Activated naive CD4-positive, alpha-beta T cell treated with anti-CD3 and anti-CD28 coated beads for 36 hours (primary cell): Measurements from ENCODE around the gene UBXN6. TPM values are rescaled to one million over a fixed set of nuclear protein-coding genes. Genes with fewer than 3 reads are reported as not detected.

Experiments
- CTCF ChIA-PET: fragments of 350-600 bp; sonication (Branson Sonifier 250); formaldehyde crosslinking; loops from one replicate; lab custom pipeline; 2021; ENCODE audit warnings: antibody characterized with exemption; lab: Charles Lee
- DNase-seq: peaks from one replicate; pipeline ENCODE4 v3.0.0-alpha.2; 2020
- H3K27ac Mint-ChIP-seq: one replicate; pipeline ENCODE4 v1.8.0; 2021; ENCODE audit warnings: mild to moderate bottlenecking, mixed read lengths
- H3K27me3 Mint-ChIP-seq: one replicate; pipeline ENCODE4 v1.8.0; 2021; ENCODE audit warnings: low read depth, mixed read lengths
- H3K36me3 Mint-ChIP-seq: one replicate; pipeline ENCODE4 v1.8.0; 2021; ENCODE audit warnings: low read depth, mixed read lengths
- H3K4me1 Mint-ChIP-seq: one replicate; pipeline ENCODE4 v1.8.0; 2021; ENCODE audit warnings: low read depth, mixed read lengths
- H3K4me3 Mint-ChIP-seq: one replicate; pipeline ENCODE4 v1.8.0; 2021; ENCODE audit warnings: mild to moderate bottlenecking, moderate library complexity, mixed read lengths
- H3K9me3 Mint-ChIP-seq: one replicate; pipeline ENCODE4 v1.8.0; 2021; ENCODE audit warnings: mixed read lengths
- intact Hi-C: fragments of 100-400 bp; cut with micrococcal nuclease; formaldehyde crosslinking; loops from one replicate; pipeline ENCODE4 v1.15.1; 2023
- total RNA-seq, 2 experiments: library from RNA; stranded (reverse); gene quantifications; one replicate each; pipeline ENCODE4 v1.2.3, GENCODE V29; 2021

The UBXN6 gene
- total RNA-seq, 2 experiments from 2014 or later, result 28.7 to 36.2 TPM

DNA sequence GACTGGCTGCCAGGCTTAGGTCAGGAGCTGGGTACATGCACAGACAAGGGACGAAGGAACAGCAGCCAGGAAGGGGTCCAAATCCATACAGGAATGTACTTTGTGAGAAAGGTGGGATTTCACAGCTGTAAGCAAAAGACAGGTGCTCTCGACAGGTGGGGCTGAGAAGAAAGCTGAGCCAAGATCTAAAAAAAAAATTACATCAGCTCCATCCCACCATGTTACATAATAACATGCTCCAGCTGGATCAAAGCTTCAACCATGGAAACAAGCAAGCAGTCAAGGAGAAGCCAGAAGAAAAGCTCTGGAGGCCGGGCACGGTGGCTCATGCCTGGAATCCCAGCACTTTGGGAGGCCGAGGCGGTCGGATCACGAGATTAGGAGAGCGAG, 8.0 kb downstream of the UBXN6 start:
- CTCF ChIA-PET, result no interaction called here
- no peak overlapping the region for H3K27ac Mint-ChIP-seq
- H3K36me3 Mint-ChIP-seq, result peaks cover 5% of the 10 kb centered on the region
- intact Hi-C loops, result no loop called here
- H3K27me3 Mint-ChIP-seq, result no peaks in the 10 kb centered on the region
- H3K9me3 Mint-ChIP-seq, result no peaks in the 10 kb centered on the region
- DNase-seq, result no peak
- H3K4me1 Mint-ChIP-seq, result no peaks in the 10 kb centered on the region
- no peak overlapping the region for H3K4me3 Mint-ChIP-seq

DNA sequence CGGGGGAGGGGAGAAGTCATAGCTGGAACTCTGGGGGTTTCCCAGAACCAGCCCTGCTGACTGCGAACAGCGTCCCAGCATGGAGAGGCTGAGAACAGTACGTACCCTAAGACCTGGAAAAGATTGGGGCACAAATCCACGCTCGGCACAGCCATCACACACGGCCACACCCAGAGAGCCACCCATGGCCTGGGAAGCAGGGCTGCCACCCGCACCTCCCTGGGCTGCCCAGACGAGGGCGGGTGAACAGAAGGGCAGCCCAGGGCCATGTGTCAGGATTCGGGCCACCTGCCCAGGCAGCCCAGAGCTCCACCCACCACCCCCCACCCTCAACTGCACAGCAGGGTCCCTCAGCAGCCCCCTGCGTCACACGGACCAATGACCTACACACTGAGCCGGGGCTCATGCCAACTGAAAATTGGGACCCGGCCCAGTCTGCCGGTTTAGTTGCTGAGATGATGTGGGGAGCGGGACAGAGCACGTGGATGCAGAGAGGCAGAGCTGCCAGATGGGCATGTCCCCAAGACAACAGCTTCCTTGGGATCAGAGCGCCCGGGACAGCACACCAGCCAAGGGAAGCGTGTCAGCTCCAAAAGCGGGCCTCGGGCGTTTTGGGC, 8.5 kb downstream of the UBXN6 start:
- no peak overlapping the region for H3K27ac Mint-ChIP-seq
- intact Hi-C loops, result no loop called here

DNA sequence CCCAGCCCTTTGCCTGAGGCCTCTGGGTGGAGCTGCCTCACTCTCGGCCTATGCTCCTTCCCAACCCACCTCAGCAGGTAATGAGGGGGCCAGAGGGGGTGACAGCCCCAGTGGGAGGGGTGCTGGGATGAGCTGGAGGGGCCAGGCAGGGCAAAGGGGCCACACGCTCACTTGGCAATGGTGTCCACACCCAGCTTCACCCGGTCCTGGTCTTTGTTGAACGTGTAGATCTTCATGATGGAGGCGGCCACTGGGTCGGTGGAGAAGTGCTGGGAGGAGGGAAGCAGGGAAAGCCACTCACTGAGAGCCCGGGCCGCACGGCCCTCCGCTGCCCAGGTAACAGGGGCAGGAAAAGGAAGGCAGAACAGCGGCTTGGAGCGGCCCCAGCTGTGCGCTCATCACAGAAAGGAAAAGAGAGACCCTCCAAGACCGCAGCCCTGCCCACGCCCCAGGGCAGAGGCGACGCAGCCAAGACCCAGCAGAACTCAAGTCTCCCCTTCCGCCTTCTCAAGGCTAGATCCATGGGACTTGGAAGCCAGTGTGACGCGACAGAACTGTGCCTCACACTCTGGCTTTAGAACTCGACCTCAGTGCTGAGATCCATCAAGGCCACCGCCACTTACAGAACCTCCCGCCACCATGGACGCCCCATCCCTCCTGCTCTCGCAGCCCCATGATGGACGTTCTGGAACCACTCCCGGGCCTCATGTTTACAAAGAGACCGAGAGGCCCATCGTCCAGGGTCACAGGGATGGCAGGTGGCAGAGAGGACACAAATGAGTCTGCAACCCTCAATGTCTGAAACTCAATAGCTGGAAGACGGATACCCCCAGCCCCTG, 9.2 kb downstream of the UBXN6 start:
- DNase-seq, result no peak
- no peak overlapping the region for H3K4me3 Mint-ChIP-seq
- H3K36me3 Mint-ChIP-seq, result peaks cover 5% of the 10 kb centered on the region
- H3K27me3 Mint-ChIP-seq, result no peaks in the 10 kb centered on the region
- intact Hi-C loops, result no loop called here
- H3K4me1 Mint-ChIP-seq, result no peaks in the 10 kb centered on the region
- CTCF ChIA-PET, result no interaction called here
- no peak overlapping the region for H3K27ac Mint-ChIP-seq
- no peaks in the 10 kb centered on the region for H3K9me3 Mint-ChIP-seq

More for the DNA sequence above, 8.5 kb downstream of the UBXN6 start:
- Mint-ChIP-seq H3K4me1 (no peaks in the 10 kb centered on the region), H3K9me3 (no peaks in the 10 kb centered on the region), H3K4me3 (no peak overlapping the region), H3K36me3 (peaks cover 5% of the 10 kb centered on the region), H3K27me3 (no peaks in the 10 kb centered on the region)
- CTCF ChIA-PET, result no interaction called here
- DNase-seq, result no peak

DNA sequence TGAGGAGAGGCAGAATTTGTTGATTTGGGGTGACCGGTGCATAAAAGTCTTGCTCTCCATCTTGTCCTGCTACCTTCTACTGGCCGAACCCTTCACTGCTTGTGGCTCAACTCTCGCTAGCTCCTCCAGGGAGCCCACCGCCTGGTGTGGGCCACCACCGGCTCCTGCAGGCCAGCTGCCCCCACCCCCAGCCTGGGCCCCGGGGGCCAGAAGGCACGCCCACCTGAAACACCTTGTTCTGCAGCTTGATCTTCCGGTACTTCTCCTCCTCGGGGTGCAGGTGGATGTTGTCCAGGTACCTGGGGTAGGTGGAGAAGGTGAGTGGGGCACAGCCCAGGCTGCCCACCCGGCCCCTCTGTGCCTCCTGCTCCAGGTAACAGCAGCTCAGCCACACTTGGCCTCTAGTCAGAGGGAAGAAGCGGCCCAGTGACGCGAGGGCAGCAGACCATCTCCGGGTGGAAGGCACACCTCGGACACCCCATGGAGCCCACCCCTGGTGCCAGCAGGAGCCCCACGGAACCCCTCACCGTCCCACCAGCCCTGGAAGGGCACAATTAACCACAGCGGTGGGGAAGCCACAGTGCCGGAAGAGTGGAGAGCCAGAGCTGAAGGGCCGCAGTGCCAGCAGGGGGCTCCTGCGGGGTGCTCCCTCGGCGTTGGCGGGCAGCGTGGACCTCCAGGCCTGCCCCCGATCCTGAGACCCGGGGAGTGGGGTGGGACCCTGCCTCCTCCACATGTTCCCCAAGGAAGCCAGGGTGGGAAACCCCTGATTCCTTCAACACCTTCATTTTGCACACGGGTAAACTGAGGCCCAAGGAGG, 10.1 kb downstream of the UBXN6 start:
- CTCF ChIA-PET, result interaction anchor here (0.7 kb wide), 1 partner anchor 9 kb away, joined by 3 read pairs; no protein-coding TSS in a partner anchor
- intact Hi-C loops, result no loop called here
- H3K36me3 Mint-ChIP-seq, result peaks cover 5% of the 10 kb centered on the region
- no peak for DNase-seq
- no peaks in the 10 kb centered on the region for H3K9me3 Mint-ChIP-seq
- no peak overlapping the region for H3K4me3 Mint-ChIP-seq
- H3K27ac Mint-ChIP-seq, result no peak overlapping the region
- no peaks in the 10 kb centered on the region for H3K4me1 Mint-ChIP-seq
- H3K27me3 Mint-ChIP-seq, result no peaks in the 10 kb centered on the region

DNA sequence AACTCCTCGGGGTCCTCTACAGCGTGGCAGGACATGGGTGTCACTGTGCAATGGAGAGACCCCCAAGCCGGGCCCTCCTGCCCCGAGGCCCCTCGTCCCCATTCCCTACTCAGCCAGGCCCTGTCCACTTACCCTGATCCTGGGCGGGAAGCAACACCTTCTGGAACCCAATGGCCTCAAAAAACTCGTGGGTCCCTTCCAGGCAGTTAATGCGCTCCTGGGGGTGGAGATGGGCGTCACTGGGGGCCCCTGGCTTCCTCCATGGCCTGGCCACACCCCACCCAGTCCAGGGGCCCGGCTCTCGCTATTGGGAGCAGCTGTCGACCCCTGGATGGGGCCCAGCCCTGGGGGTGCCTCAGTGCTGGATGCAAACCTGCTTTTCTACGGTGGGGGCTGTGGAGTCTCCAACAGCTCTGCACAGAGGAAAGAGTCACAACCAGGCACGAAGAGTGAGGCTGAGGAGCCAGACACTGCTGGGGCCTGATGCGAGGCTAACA, 10.8 kb downstream of the UBXN6 start:
- CTCF ChIA-PET, result interaction anchor here (0.7 kb wide), 1 partner anchor 8 kb away, joined by 3 read pairs; no protein-coding TSS in a partner anchor

DNA sequence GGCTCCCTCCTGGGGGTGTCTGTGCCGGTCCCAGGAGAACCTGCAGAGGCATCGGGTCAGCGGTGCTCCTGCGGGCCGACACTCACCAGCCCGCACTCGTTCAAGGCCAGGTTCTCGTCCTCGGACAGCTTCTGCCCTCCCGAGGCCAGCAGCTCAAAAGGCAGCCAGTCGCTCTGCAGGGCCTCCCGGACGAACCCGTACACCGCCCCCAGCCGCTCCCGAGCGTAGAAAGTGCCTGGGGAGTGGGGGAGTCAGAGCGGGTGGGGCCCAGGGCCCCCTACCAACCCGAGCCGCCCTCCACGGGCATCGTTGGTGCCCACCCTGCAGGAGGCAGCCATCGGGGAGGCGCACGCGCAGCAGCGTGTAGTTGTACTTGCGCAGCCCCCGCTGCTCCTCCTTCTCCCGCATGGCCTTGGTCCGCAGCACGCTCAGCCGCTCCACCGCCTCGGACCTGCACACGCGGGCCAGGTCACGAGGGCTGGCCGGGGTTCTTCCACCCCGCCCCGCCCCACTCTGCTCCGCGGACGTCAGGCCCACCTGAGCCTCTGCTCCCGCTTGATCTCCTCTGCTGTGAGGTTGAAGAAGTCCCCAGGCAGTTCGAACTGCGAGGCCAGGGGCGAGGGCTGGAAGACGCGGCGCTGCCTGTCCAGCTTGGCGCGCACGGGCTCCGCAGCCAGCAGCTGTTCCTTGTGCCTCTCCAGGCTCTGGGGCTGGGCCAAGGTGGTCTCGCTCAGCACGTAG, 11.5 kb downstream of the UBXN6 start:
- peaks cover 11% of the 10 kb centered on the region for H3K36me3 Mint-ChIP-seq
- intact Hi-C loops, result no loop called here
- H3K4me1 Mint-ChIP-seq, result peaks cover 4% of the 10 kb centered on the region
- CTCF ChIA-PET, result no interaction called here
- DNase-seq, result no peak
- H3K27ac Mint-ChIP-seq, result no peak overlapping the region
- H3K4me3 Mint-ChIP-seq, result no peak overlapping the region
- H3K9me3 Mint-ChIP-seq, result no peaks in the 10 kb centered on the region
- no peaks in the 10 kb centered on the region for H3K27me3 Mint-ChIP-seq

More for the DNA sequence above, 10.8 kb downstream of the UBXN6 start:
- Mint-ChIP-seq H3K27me3 (no peaks in the 10 kb centered on the region), H3K4me1 (peaks cover 4% of the 10 kb centered on the region), H3K36me3 (peaks cover 11% of the 10 kb centered on the region), H3K4me3 (no peak overlapping the region), H3K9me3 (no peaks in the 10 kb centered on the region), H3K27ac (no peak overlapping the region)
- intact Hi-C loops, result no loop called here
- no peak for DNase-seq

DNA sequence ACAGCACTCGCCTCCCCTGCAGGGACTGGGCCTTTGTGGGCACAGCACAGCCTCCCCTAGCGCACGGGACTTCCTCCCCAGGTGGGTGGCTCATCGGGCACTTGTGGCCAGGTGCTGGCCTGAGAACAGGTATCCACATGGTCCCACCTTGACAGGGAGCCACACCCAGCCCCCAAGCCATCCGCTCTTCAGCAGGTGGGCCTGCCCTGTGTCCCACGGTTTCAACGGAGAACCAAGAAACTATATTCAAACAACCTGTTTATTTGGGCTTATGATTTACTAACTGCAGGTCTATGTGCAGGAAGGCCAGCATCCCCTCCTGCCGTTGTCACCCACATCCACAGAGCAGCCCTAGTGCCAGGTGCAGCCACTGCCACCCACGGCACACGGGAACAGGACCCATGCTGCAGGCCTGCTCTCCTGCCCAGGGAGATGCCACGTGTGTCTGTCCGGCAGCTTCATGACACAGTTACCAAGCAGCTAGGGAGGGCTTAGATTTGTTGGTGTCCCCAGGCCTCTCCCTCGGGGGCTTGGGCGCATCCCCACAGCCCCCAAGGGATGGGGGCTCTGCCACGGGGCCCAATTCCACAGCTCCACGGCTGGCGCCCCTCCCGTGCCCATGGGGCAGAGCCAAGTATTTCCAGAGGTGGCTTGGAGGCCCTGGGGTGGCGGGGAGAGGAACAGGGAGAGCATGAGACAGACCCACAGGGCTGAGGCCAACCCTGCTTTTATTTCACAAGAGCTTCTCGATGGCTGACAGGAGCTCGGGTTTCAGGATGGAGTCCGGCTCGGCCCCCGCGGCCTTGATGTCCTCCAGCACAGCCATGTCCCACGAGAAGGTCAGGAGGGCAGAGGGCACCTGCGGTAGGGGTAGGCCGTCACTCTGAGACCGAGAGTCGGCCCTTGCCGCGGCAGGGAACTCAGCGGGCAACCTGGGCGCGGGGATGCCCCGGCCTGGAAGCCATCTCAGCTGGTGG, 12.5 kb downstream of the UBXN6 start:
- Mint-ChIP-seq H3K9me3 (no peaks in the 10 kb centered on the region), H3K27ac (no peak overlapping the region), H3K4me1 (peaks cover 4% of the 10 kb centered on the region), H3K36me3 (peaks cover 10% of the 10 kb centered on the region), H3K4me3 (no peak overlapping the region), H3K27me3 (no peaks in the 10 kb centered on the region)
- intact Hi-C loops, result no loop called here
- DNase-seq, result no peak
- CTCF ChIA-PET, result no interaction called here

DNA sequence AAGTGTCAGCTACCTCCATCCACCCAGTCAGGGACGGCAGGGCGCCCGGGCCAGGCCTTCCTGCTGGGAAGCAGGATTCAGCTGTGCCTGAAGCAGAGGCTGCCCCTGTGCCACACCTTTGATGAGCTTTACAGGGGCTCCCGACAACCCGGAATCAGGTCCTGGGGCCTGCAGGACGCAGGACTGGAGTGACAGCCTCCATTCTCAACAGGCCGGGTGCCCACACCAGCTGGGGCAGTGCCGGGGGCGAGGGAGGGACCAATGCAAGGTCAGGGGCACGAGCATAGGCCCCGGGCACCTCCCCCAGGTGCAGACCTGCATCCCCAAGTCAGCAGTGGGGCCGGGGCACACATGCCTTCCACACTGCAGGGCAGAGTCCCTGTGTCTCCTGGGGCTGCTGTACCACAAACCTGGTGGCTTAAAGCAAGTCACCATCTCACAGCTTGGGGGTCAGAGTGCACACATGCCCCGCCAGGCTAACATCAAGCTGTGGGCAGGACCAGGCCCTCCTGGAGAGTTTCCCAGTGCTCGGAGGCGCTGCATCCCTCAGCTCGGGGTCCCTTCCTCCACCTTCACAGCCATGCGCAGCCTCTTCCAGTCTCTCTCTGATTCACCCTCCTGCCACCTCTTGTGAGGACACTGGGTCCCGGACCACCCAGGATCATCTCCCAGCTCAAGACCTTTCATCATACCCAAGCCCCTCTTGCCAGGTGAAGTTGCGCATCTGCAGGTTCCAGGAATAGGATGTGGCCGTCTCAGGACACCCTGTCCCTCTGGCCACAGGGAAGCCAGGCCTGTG, 13.4 kb downstream of the UBXN6 start:
- Mint-ChIP-seq H3K4me1 (peaks cover 4% of the 10 kb centered on the region), H3K27ac (no peak overlapping the region), H3K27me3 (no peaks in the 10 kb centered on the region), H3K36me3 (peaks cover 12% of the 10 kb centered on the region), H3K9me3 (no peaks in the 10 kb centered on the region), H3K4me3 (no peak overlapping the region)
- intact Hi-C loops, result no loop called here
- no peak for DNase-seq
- CTCF ChIA-PET, result no interaction called here

DNA sequence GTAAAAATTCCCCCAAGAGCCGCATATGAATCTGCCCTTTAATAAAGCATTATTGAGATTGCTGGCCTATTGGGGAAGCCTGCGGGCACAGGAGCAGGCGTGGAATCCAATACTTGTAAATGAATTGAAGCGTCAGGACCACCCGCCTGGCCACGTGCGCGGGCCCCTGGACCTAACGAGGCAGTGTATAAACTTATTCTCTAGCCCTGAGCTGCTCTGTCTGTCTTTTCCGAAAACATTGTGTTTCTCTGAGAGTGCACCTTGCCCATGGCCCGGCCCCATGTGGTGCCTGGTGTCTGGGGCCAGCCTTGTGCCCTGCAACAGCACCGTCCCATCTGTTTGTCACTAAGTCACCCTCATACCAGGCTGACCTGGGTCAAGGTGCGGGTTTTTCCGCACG, 14.4 kb downstream of the UBXN6 start:
- Mint-ChIP-seq H3K36me3 (peaks cover 12% of the 10 kb centered on the region), H3K27ac (no peak overlapping the region), H3K4me1 (peaks cover 4% of the 10 kb centered on the region), H3K9me3 (no peaks in the 10 kb centered on the region), H3K4me3 (no peak overlapping the region), H3K27me3 (no peaks in the 10 kb centered on the region)
- intact Hi-C loops, result no loop called here
- DNase-seq, result no peak
- CTCF ChIA-PET, result no interaction called here

DNA sequence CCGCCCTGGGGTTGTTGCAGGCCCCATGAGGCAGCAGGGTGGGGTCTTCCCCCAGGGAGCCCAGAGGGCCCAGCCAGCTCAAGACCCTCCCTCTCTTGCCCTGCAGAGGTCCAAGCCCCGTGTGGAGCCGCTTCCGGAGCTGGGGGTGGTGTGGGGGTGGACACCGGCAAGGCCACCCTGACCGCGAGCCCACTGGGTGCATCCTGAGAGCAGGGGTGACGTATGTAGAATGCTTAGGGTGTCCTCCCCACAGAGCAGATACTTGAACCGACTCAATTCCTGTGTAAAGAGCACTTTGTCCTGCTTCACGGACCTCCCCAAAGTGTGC, 14.8 kb downstream of the UBXN6 start:
- H3K4me3 Mint-ChIP-seq, result no peak overlapping the region
- no peak overlapping the region for H3K27ac Mint-ChIP-seq
- no peaks in the 10 kb centered on the region for H3K27me3 Mint-ChIP-seq
- H3K36me3 Mint-ChIP-seq, result peaks cover 15% of the 10 kb centered on the region
- DNase-seq, result no peak
- peaks cover 4% of the 10 kb centered on the region for H3K4me1 Mint-ChIP-seq
- CTCF ChIA-PET, result no interaction called here
- H3K9me3 Mint-ChIP-seq, result no peaks in the 10 kb centered on the region
- intact Hi-C loops, result no loop called here
